HG03060 (cell line): ENCODE results near the gene FAM72D.
A peak's percentile ranks its signal among the peaks of the same experiment; 100 is the strongest.
"Not testable (repeated sequence)": the region's sequence is repeated elsewhere in the genome, so short reads cannot be mapped to it uniquely, and the experiment has no call there.

Experiments
- ATAC-seq: cut with Tn5 transposase; IDR thresholded peaks from one replicate; pipeline ENCODE4 v1.9.1; 2021; ENCODE audit warnings: low read depth, moderate number of reproducible peaks; ENCODE audit not compliant: unreplicated experiment

Gene FAM72D

DNA sequence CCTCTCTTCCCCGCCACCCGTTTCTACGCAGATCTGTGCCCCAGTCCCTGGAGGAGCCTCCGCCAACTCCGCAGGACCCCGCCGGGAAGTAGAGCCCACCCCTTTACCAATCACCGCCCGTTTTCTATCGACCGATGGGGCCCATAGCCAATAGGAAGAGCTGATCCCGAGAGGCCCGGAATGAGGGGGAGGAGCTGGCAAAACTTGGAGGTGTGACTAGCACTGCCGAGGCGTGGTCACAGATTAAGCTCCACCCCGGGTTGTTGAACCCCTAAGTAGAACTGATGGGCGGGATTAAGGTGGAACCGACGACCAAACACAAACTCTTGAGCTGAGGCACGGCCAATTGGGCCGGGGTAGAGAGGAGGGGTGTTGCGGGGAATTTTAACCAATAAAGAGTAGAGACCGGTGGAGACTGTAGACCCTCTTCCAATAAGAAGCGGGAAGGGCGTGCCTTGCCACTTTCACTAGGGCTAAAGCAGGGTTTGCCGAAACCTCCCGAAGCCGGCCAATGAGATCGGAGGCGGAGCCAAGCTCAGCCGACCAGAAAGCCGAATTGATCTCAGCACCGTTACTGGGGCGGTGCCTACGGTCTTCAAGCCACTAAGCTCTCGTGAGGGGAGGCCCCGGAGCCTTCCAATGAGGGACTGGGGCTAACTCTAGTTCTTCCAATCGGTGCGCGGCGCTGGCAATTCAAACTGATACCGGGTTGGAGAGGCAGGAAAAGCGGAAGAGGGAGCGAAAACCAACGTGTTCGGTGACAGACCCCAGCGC is at the start of gene FAM72D, which contains the start of gene SRGAP2B:
Gene FAM72D (plus strand): TSS at position 691 of the 774 bp plus-strand sequence. CDS start 874 bp downstream, outside the sequence.
Gene SRGAP2B (minus strand): TSS at position 45 of the 774 bp plus-strand sequence. CDS start 2,427 bp downstream, outside the sequence.
- ATAC-seq: peak; percentile 85

DNA sequence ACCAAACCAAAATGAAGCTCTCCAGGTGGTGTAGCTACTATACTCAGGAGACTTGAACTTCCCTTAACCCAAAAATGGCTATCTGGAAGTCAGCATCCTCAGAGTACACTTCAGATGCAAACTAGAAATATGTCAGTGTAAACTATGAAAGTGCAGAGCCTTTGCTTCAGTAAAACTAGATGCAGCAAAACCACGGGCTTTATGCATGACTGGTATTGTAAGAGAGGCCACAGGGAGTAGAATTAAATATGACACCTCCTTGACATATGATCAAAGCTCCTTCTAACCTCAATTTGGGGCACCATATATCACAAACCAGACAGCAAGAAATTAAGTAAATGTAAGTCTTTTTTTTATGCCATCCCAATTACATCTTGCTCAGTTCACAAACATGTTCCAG is 48.2 kb upstream of the FAM72D start:
- not testable (repeated sequence) for ATAC-seq

DNA sequence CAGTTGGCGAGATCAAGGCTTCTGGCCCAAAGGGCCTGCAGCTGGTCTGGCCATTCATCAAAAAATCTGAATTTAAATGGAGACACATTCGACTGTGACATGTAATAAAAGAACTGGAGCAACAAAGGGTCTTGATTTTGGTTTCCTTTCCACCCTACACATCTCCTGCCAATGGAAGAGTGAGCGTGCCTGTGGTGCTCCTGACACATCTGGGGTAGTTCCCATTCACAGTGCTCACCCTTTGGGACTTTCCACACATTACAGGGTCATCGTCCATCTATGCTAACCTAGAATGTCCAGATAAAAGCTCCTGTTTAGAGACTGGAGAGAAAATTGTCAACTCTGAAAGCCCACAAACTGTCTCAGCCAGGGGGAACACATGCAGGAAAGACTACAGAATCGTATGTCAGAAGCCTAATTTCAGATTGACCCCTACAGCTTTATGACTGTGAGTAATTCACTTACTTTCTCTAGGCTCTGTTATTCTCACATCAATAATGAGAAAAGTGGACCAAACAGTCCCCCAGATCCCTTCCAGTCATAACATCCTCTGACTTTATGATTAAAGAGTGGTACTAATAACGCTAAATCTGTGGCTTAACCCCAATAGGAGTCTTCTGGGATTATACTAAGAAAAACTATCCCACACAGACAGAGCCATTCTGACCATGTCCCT is 47.5 kb upstream of the FAM72D start:
- ATAC-seq: not testable (repeated sequence)

DNA sequence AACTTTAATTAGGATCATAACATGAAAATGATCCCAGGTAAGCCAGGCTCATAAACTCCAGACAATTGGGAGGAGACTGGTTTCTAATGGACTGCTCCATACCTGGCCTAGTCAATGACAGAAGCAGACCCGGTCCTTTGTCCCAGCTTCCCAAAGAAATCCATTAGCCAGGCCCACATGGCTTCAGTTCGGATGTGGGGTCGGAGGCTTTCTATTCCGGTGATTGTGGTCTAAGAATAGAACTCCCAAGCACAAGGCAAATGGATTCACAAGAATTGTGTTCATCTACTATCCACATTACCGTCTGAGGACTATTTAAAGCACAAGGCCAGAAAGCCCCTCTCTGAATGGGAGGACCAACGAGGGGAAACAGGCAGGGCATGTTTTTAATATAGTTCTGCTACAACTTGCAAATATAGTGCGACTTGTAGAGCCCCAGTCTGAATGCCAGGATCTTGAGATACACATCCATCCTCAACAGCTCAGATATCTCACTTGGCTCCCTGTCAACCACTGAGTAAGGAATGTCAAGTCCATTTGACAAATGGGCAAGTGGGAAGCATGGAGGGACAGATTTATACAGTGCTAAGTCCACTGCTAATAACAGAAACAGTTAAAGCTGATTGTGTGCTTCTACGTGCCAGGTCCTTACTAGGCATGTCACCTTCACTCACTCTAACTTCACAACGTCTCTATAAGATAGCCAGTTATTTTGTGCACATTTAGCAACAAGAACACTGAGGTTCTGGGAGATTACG is 43.6 kb upstream of the FAM72D start:
- not testable (repeated sequence) for ATAC-seq

DNA sequence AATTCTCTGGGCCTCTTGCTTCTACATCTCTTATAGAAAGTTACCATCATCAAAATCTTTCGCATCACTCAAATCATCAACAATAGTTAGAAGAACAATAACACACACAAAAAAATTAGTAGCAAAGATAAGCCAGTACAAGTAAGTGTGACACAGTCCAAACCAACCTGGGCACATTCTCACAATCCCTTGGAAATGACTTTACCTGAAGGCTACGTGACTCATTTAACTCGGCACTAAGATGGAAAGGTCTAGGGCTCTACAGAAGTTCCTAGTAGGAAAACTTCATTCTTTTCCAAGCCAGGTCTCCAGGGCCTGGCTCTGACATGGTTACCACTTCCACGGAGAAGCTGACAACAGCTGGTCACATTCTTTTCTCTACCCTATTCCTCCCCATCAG is 42.3 kb upstream of the FAM72D start:
- not testable (repeated sequence) for ATAC-seq

DNA sequence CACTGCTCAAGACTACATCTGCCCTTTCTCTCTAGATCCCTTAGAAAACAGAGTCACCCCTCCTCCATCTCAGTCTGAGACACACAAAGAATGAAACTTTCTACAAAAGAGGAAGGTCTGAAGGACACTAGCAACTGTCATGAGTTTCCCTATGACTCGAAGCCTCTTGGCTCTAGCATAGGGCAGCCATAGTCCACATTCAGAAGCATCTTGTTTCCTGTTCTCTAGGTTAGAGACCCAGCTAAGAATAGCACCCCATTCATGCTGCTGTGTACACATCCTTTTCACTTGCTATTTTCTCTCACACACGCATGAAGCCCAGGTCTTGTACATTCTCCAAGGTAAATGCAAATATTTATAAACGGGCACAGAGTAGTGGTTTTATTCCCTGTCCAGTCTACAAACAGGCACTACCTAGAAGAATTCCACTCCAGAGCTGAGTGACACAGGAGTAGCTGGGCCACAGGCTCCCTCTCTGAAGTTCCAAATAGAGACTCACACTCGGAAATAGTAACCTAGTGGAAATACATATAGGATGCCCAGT is 40.5 kb upstream of the FAM72D start:
- ATAC-seq: peak; percentile 99

DNA sequence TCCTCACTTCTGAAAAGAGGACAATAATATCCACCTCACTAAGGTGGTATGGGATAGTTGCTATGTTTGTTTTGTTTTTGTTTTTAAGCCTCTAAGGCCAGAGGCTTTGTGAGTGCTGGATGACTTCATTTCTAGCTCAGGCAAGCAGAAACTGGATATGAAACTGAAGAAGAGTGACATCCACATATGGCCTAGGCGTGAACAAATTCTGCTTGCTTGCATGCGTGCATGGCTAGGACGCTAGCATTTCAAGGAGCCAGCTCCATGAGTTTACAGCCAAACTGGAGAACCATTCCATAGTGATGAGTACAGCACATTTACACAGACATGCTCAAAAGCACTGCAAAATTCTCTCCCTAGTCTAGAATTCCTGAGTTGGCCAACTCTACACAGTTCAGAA is 37.6 kb upstream of the FAM72D start:
- ATAC-seq: not testable (repeated sequence)

DNA sequence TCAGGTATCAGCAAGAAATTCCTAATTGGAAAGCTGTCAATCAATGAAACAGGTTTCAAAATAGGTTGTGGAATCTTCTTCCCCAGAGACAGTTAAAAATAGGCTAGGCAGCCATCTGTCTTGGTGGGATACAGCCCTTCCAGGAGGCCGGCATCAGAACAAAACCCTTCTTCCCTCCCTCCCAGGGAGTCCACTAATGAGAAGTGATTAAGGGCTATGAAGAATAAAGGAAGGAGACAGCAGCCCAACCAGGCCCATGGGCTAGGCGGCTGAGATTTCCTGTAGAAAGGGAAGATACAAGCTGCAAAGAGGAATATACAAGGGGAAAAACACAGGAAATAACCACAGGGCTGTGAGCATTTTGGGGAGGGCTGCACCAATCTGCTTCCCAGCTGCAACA is 32.5 kb upstream of the FAM72D start:
- not testable (repeated sequence) for ATAC-seq

DNA sequence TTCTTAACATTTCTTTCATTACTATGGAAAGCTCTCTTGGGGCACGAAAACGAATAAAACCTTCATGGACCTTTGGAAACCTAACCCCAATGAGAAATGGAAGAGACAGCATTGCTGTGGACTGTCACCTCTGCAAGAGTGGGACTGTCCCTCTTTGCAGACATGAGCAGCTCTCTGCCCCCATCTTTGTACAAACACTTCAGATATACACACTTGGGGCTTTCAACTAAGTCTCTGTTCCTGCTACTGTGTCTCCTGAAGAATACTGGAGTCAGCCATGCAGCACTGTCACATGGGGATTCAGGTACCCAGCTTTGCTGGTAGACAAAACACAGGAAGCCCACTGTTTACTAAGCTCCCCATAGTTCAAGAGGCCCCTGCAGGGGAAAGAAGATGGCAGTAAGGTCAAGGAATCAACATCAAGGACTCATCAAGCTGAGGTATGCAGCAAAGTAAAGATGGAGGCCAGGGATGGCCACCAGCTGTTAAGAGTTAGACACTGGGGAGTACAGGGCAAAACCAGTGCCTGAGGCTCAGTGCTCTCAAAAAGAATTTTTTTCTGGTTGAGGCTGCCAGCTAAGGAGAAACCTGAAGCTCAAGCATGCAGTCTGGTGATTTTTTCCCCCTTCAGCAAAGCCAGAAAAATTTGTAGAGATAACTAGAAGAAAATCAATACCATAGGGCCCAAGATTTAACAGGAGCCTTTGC is 31.7 kb upstream of the FAM72D start:
- not testable (repeated sequence) for ATAC-seq

DNA sequence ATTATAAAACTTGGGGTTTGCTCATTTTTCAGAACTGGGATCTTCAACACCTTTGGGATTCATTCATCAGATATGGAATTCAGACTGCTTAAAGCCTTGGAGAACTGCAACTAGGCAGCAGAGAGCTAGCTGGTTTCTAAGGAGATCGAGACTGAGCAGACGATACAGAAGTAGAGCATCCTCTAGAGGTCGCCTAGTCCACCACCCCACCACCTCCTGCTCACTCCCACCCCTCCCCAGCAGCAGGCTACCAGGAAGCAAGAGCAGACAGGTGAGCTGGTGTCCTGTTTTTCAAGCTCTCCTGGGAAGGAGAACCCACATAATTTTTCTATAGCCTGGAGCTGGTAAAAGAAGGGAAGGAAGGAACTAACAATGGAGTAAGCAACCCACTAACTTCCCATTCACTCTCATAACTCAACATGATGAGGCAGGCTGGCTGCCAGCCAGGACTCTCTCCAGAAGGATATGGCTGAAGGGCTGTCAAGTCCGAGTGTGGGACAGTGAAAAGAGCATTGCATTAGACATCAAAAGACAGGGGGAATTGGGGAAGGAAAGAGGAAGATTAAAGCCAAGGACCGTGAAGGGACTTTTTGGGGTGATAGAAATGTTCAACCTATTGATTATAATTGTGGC is 30.5 kb upstream of the FAM72D start:
- not testable (repeated sequence) for ATAC-seq

DNA sequence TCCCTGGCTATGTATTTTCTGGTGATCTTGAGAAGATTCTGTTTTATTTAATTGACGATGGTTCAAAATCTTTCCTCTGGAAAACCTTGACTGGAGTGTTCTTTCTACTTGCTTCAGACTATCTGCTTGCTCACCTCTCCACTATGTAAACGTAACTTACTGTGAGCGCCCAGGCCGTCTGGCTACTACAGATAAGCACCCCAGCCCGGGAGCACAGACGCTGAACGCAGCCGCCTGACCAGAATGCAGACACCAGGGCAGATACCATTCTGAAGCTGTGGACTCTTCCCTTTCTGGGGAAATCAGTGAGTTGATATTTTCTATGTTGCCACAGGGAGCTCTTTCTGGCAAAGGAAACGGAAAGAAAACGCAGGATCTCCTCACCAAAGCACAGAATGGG is 29.3 kb upstream of the FAM72D start:
- ATAC-seq: not testable (repeated sequence)

DNA sequence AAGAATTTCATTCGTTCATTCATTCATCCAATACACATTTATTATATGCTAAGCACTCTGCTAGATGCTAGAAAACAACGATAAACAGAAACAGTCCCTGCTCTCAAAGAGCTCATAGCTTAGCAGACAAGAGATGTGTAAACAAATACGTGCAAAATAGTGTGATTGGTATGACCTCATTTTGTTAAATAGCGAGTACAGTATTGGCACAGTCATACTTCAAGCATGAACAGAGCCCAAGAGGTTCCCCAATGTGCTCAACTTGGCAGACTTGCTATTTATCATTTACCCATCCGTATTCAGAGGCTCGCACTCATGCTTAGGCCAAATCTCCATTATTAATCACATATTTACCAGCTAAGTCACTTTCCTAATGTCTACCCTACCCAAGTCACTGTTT is 24.2 kb upstream of the FAM72D start:
- not testable (repeated sequence) for ATAC-seq

DNA sequence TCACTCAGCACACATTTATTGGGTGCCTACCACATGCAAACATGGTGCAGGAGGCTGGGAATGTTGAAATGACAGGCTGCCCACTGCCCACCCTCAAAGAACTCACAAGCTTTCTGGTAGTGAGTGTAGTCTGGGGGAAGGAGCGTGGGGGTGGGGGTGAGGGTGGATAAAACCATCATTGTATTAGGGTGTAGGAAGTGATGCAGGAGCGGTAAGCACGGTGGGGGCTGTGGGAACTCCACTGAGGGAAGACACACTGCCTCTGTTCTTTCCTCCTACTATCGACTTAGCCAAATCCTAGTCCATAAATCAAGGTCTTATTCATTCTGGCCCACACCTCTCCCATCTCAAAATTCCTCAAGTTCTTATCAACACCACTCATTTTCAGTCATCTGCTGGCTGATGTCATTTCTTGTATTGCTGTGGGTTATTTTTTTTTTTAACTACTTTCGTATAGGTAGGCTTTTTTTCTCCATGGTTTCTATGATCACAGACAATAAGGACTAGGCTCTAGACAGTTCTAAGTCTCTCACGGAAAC is 21.7 kb upstream of the FAM72D start:
- not testable (repeated sequence) for ATAC-seq

DNA sequence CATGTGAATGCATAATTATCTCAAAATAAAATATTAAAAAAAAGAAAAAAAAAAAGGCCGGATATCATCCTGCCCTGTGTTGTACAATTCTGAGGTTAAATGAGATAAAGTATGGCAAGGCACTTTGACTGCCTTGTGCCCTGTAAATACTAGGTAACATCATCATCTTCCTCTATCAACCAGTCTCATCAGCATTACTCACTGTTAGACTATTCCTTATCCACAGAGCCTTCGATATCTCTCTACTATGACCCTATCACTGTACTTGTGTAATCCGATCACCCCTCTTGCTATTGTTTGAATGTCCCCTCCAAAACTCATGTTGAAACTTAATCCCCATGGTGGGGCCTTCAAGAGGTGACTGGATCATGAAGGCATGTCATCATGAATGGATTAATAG is 18.9 kb upstream of the FAM72D start:
- not testable (repeated sequence) for ATAC-seq

DNA sequence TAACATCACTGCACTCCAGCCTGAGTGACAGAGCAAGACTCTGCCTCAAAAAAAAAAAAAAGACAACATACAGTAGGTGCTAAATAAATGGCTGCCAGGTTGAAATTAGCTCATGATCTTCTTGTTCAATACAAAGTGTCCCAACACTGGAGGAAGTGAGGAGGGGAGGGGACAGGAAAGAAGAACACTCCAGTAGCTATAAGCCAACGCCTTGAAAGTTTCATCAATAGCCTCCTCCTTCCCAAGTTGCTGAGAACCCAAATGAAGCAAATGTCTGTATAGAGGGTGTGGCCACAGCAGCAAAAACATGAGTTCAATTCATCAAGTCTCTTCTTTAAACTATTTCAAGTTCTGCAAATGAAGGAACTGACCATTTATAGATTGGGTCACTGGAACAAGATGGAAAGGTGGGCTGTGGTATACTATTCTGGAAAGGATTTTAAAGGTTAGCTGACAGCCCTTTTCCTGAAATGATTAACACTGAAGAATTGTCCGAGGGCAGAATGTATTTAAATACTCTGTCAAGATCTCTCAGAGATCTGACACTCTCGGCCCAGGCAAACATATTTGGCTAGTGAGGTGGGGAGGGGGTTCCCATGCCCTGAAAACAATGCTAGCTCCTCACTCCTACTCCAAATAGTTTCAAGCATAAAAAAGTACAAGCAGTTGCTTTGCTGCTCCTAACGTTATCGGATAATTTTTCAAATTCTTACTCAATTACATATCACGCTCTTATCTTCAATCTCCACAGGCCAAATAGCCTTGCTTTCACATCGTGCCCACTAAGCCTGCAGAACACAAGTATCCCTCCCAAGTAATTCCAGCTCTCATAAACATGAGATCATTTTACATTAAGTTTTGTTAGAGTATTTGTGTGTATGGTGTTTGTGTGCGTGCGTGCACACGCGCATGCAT is 17.6 kb upstream of the FAM72D start:
- ATAC-seq: not testable (repeated sequence)

DNA sequence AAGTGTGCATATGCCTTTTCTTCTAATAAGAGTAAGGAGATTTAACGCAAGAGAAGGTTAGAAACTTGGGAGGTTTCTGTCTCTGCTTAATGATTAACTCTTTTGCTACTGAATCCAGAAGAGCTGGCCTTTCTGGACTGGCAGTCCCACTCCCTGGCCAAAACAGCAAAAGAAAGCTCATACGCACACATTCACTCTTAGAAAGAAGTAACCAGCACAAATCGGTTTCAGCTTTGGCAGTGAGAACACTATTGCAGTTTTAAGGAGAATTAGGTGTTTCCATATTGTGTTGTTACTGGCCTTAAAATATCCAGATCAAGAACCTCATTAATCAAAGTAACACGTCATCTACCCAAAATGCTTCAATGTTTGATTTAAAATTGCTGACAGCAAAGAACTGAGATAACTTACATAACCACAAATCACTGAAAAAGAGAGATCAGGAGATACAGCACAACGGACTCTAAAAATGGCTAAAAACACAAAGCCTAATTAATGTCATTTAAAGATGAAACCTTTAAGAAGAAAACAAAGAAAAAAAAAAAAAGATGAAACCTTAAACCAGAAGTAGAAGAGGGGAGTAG is 16.9 kb upstream of the FAM72D start:
- not testable (repeated sequence) for ATAC-seq

DNA sequence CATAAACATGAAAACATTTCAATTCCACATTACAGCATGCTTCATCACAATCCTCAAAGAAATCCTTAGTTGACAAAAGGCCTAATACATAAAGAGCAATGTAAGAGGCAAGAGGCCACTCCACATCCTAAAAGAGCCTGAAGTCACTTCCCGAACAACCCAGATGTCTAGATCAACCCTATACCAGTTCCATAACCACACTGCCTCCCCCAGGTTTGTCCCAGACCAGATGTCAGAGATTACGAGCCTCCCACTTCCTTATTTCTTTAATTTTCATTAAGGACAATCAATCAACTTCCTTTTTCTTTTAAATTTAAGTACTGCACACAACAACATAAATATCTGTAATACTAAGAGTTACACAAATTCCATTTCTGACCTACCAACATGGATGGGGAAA is 16.0 kb upstream of the FAM72D start:
- ATAC-seq: not testable (repeated sequence)

DNA sequence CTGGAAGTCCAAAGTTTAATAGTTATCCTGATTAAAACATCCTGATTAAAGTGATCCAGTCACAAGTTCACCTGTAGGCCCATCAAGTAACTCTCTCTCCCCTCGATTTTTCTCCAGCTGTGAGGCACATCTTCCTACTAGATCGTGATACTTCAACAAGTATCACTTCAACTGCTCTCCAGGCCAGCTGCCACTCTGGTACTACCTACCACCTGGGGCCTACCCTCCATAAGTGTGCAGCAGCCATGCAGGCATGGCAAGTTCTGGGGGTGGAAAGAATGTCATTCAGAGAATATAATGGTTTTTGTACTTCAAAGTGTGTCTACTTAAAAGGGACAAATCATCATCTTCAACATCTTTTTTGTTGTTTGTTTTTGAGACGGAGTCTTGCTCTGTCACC is 15.6 kb upstream of the FAM72D start:
- ATAC-seq: not testable (repeated sequence)
